PC-3 (cell line): Measurements from ENCODE around the gene CDH4. TPM values are rescaled to one million over a fixed set of nuclear protein-coding genes. Genes with fewer than 3 reads are reported as not detected.

Experiments used
- ATAC-seq: fragments of 200-7000 bp; cut with Tn5 transposase; 2 replicates; pipeline ENCODE4 v1.9.1; 2020; ENCODE audit warnings: mild to moderate bottlenecking, moderate library complexity
- BruUV-seq: library from RNA; stranded (reverse); fragments of 400-500 nt; replicated peaks from 2 replicates; lab custom pipeline; 2021; lab: Mats Ljungman, UMichigan
- CTCF ChIA-PET: fragments of 300-600 bp; sonication (Branson Sonifier 250); formaldehyde crosslinking; loops from one replicate; lab custom pipeline; 2022; ENCODE audit warnings: antibody characterized with exemption; lab: Charles Lee
- POLR2A ChIA-PET: fragments of 300-600 bp; sonication (Branson Sonifier 250); formaldehyde crosslinking; loops from one replicate; lab custom pipeline; 2022; ENCODE audit warnings: antibody characterized with exemption; ENCODE audit not compliant: unreplicated experiment; lab: Charles Lee
- DNase-seq: peaks from one replicate; pipeline ENCODE4 v3.0.0-alpha.2; 2015
- H2AFZ ChIP-seq: fragments of 300-600 bp; sonication (generic); 2 replicates; pipeline ENCODE4 v1.6.0; 2016; ENCODE audit warnings: antibody characterized with exemption, low read length
- H3F3A ChIP-seq: fragments of 300-600 bp; sonication (generic); one replicate; pipeline ENCODE4 v1.6.0; 2017; ENCODE audit warnings: antibody characterized with exemption, low read length, control low read depth, mild to moderate bottlenecking; ENCODE audit not compliant: unreplicated experiment
- H3K27ac ChIP-seq: fragments of 300-600 bp; sonication (generic); 2 replicates; pipeline ENCODE4 v1.5.1; 2016; ENCODE audit warnings: mild to moderate bottlenecking, low read length
- H3K27me3 ChIP-seq: fragments of 300-600 bp; sonication (generic); 2 replicates; pipeline ENCODE4 v1.6.1; 2016; ENCODE audit warnings: low read length, mixed read lengths
- H3K36me3 ChIP-seq: fragments of 300-600 bp; sonication (generic); 2 replicates; pipeline ENCODE4 v1.6.1; 2016; ENCODE audit warnings: low read depth, mixed run types, low read length, mixed read lengths
- H3K4me1 ChIP-seq: fragments of 300-600 bp; sonication (generic); 2 replicates; pipeline ENCODE4 v1.5.1; 2016; ENCODE audit warnings: low read length; ENCODE audit not compliant: insufficient read depth
- H3K4me2 ChIP-seq: fragments of 300-600 bp; sonication (generic); 2 replicates; pipeline ENCODE4 v1.6.0; 2016; ENCODE audit warnings: low read length
- H3K4me3 ChIP-seq: fragments of 300-600 bp; sonication (generic); 2 replicates; pipeline ENCODE4 v1.5.1; 2016; ENCODE audit warnings: mild to moderate bottlenecking, low read length, mixed read lengths
- H3K79me2 ChIP-seq: fragments of 300-600 bp; sonication (generic); 2 replicates; pipeline ENCODE4 v1.6.1; 2017; ENCODE audit warnings: low read length, mixed read lengths
- H3K9ac ChIP-seq: fragments of 300-600 bp; sonication (generic); 2 replicates; pipeline ENCODE4 v1.6.0; 2016; ENCODE audit warnings: mild to moderate bottlenecking, low read length
- H3K9me2 ChIP-seq: fragments of 300-600 bp; sonication (generic); replicated peaks from 2 replicates; pipeline ENCODE4 v1.6.1; 2016; ENCODE audit warnings: mixed run types, low read length, mixed read lengths
- H3K9me3 ChIP-seq: fragments of 300-600 bp; sonication (generic); 2 replicates; pipeline ENCODE4 v1.6.1; 2016; ENCODE audit warnings: low read length, mixed read lengths
- H4K20me1 ChIP-seq: fragments of 300-600 bp; sonication (generic); 2 replicates; pipeline ENCODE4 v1.6.1; 2016; ENCODE audit warnings: low read length, mixed read lengths
- EZH2 ChIP-seq: fragments of 300-600 bp; sonication (generic); IDR thresholded peaks from one replicate; pipeline ENCODE4 v1.6.1; 2017; ENCODE audit warnings: antibody characterized with exemption, mild to moderate bottlenecking, low read length; ENCODE audit not compliant: unreplicated experiment
- EZH2phosphoT487 ChIP-seq: fragments of 300-600 bp; sonication (generic); IDR thresholded peaks from 2 replicates; pipeline ENCODE4 v1.6.1; 2018; ENCODE audit warnings: mild to moderate bottlenecking, antibody characterized with exemption, low read length, borderline replicate concordance
- intact Hi-C: fragments of 100-400 bp; cut with micrococcal nuclease; formaldehyde crosslinking; loops from 2 replicates; pipeline ENCODE4 v1.9.0; 2023
- total RNA-seq: library from RNA; depleted of rRNA; stranded (reverse); fragments of >200 nt; gene quantifications from 2 replicates; pipeline ENCODE4 v1.2.3, GENCODE V29; 2014
- TF ChIP-seq, protein P1 (sequence below): fragments of 300-600 bp; sonication (generic); conservative IDR thresholded peaks from 2 replicates; pipeline ENCODE4 v1.5.1; 2017; ENCODE audit warnings: antibody characterized with exemption, low read depth, mild to moderate bottlenecking, low read length

Gene CDH4
- total RNA-seq, 1 experiment from 2014 or later: not detected

GRCh38 chr20:61376541-61377240, 124.6 kb downstream of the CDH4 start:
- Histone ChIP-seq H3K27ac (no peak overlapping the region), H4K20me1 (no peaks in the 10 kb centered on the region), H3F3A (no peaks in the 10 kb centered on the region), H3K79me2 (no peaks in the 10 kb centered on the region), H2AFZ (no peak overlapping the region), H3K9me3 (no peaks in the 10 kb centered on the region), H3K27me3 (peaks cover 20% of the 10 kb centered on the region; the same call in 1 of the 2 replicates), H3K36me3 (no peaks in the 10 kb centered on the region), H3K4me2 (no peak overlapping the region), H3K9me2 (no peaks in the 10 kb centered on the region), H3K4me1 (no peaks in the 10 kb centered on the region), H3K9ac (no peak overlapping the region), H3K4me3 (no peak overlapping the region)
- ATAC-seq (no peak), DNase-seq (no peak)
- TF ChIP-seq, protein P1, sequence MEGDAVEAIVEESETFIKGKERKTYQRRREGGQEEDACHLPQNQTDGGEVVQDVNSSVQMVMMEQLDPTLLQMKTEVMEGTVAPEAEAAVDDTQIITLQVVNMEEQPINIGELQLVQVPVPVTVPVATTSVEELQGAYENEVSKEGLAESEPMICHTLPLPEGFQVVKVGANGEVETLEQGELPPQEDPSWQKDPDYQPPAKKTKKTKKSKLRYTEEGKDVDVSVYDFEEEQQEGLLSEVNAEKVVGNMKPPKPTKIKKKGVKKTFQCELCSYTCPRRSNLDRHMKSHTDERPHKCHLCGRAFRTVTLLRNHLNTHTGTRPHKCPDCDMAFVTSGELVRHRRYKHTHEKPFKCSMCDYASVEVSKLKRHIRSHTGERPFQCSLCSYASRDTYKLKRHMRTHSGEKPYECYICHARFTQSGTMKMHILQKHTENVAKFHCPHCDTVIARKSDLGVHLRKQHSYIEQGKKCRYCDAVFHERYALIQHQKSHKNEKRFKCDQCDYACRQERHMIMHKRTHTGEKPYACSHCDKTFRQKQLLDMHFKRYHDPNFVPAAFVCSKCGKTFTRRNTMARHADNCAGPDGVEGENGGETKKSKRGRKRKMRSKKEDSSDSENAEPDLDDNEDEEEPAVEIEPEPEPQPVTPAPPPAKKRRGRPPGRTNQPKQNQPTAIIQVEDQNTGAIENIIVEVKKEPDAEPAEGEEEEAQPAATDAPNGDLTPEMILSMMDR: no peak
- TF ChIP-seq EZH2: no peak
- intact Hi-C loops: no loop called here
- ChIA-PET POLR2A (no interaction called here), CTCF (no interaction called here)
- no TSS peak for BruUV-seq

GRCh38 chr20:61378694-61379355, 126.8 kb downstream of the CDH4 start:
- intact Hi-C loops: no loop called here
- Histone ChIP-seq H3K36me3 (no peaks in the 10 kb centered on the region), H3K4me3 (no peak overlapping the region), H3K27me3 (0 out of 2 replicates have a peak, but pooled peaks cover under 1% of the 10 kb centered on the region), H3K27ac (no peak overlapping the region), H3K9me3 (no peaks in the 10 kb centered on the region), H3K4me2 (no peak overlapping the region), H2AFZ (no peak overlapping the region), H3K9ac (no peak overlapping the region), H3F3A (no peaks in the 10 kb centered on the region), H3K79me2 (no peaks in the 10 kb centered on the region), H4K20me1 (no peaks in the 10 kb centered on the region), H3K9me2 (no peaks in the 10 kb centered on the region), H3K4me1 (no peaks in the 10 kb centered on the region)
- ATAC-seq: no peak
- CTCF ChIA-PET: no interaction called here
- POLR2A ChIA-PET: no interaction called here
- DNase-seq: no peak
- TF ChIP-seq EZH2phosphoT487: no peak
- TF ChIP-seq EZH2: no peak
- TF ChIP-seq, protein P1: no peak
- BruUV-seq: no TSS peak
